Liver (tissue), 9 donors: Measurements from ENCODE around the gene EFHD2. TPM values are rescaled to one million over a fixed set of nuclear protein-coding genes. Genes with fewer than 3 reads are reported as not detected.

Experiments used
- DNase-seq: peaks from one replicate; pipeline ENCODE4 v3.0.0-alpha.2; 2017; ENCODE audit warnings: low spot score
- H3K27ac ChIP-seq, 2 donors: one replicate each; pipeline ENCODE4 v1.7.0; 2013; ENCODE audit warnings: inconsistent platforms in 2 of 2, low read length in 2 of 2, control low read depth in 1 of 2, low read depth in 1 of 2, mild to moderate bottlenecking in 1 of 2
- H3K27me3 ChIP-seq, 4 donors: one replicate each; pipeline versions ENCODE4 v1.6.1 to v1.7.0; 2013; ENCODE audit warnings: low read length in 3 of 4, inconsistent platforms in 1 of 4, mild to moderate bottlenecking in 1 of 4, moderate library complexity in 1 of 4; ENCODE audit not compliant: control insufficient read depth in 4 of 4, insufficient read depth in 4 of 4
- H3K36me3 ChIP-seq, 4 donors: one replicate each; pipeline versions ENCODE4 v1.6.1 to v1.7.0; 2013; ENCODE audit warnings: low read length in 3 of 4, mild to moderate bottlenecking in 3 of 4, low read depth in 1 of 4, moderate library complexity in 1 of 4; ENCODE audit not compliant: control insufficient read depth in 4 of 4, insufficient read depth in 3 of 4
- H3K4me1 ChIP-seq, 4 donors: one replicate each; pipeline versions ENCODE4 v1.6.1 to v1.7.0; 2013; ENCODE audit warnings: low read length in 3 of 4, mild to moderate bottlenecking in 3 of 4, moderate library complexity in 1 of 4; ENCODE audit not compliant: control insufficient read depth in 4 of 4, insufficient read depth in 4 of 4
- H3K4me3 ChIP-seq, 3 donors: one replicate each; pipeline versions ENCODE4 v1.6.1 to v1.7.0; 2013; ENCODE audit warnings: low read length in 3 of 3, control low read depth in 1 of 3, low read depth in 1 of 3, mild to moderate bottlenecking in 1 of 3
- H3K9ac ChIP-seq, 2 donors: one replicate each; pipeline ENCODE4 v1.7.0; 2013; ENCODE audit warnings: low read length in 2 of 2, mild to moderate bottlenecking in 2 of 2, moderate library complexity in 2 of 2, control low read depth in 1 of 2, low read depth in 1 of 2
- H3K9me3 ChIP-seq, 4 donors: one replicate each; pipeline versions ENCODE4 v1.6.1 to v1.7.0; 2013; ENCODE audit warnings: low read length in 3 of 4; ENCODE audit not compliant: control insufficient read depth in 4 of 4
- ATF3 ChIP-seq: IDR thresholded peaks from 2 replicates; pipeline ENCODE4 v1.6.1; 2016; ENCODE audit warnings: antibody characterized with exemption
- CTCF ChIP-seq: fragments of 150-350 bp; IDR thresholded peaks from 2 replicates; pipeline ENCODE4 v1.5.1; 2017; ENCODE audit warnings: improper control_type of control experiment, low read depth, low read length; ENCODE audit not compliant: missing input control
- EGR1 ChIP-seq, 2 donors: IDR thresholded peaks; 2 replicates each; pipeline ENCODE4 v1.6.1; 2016 to 2018; ENCODE audit warnings: antibody characterized with exemption in 2 of 2, low read depth in 2 of 2
- FOXA1 ChIP-seq: IDR thresholded peaks from 2 replicates; pipeline ENCODE4 v1.6.1; 2016; ENCODE audit warnings: antibody characterized with exemption
- FOXA2 ChIP-seq: IDR thresholded peaks from 2 replicates; pipeline ENCODE4 v1.6.1; 2016; ENCODE audit warnings: antibody characterized with exemption
- GABPA ChIP-seq, 2 donors: IDR thresholded peaks in 1 of 2; conservative IDR thresholded peaks in 1 of 2; 2 replicates each; pipeline ENCODE4 v1.6.1; 2016; ENCODE audit warnings: antibody characterized with exemption in 2 of 2, mild to moderate bottlenecking in 1 of 2, moderate library complexity in 1 of 2
- HNF4A ChIP-seq, 2 donors: conservative IDR thresholded peaks; 2 replicates each; pipeline ENCODE4 v1.6.1; 2016; ENCODE audit warnings: antibody characterized with exemption in 2 of 2, mild to moderate bottlenecking in 2 of 2
- HNF4G ChIP-seq: IDR thresholded peaks from 2 replicates; pipeline ENCODE4 v1.6.1; 2016; ENCODE audit warnings: antibody characterized with exemption
- JUND ChIP-seq, 2 donors: IDR thresholded peaks; 2 replicates each; pipeline ENCODE4 v1.6.1; 2016; ENCODE audit warnings: antibody characterized with exemption in 2 of 2
- MAX ChIP-seq: IDR thresholded peaks from 2 replicates; pipeline ENCODE4 v1.6.1; 2016; ENCODE audit warnings: antibody characterized with exemption
- NR2F2 ChIP-seq: IDR thresholded peaks from 2 replicates; pipeline ENCODE4 v1.6.1; 2016; ENCODE audit warnings: antibody characterized with exemption
- RAD21 ChIP-seq, 2 donors: IDR thresholded peaks; 2 replicates each; pipeline ENCODE4 v1.6.1; 2016; ENCODE audit warnings: antibody characterized with exemption in 2 of 2, mild to moderate bottlenecking in 2 of 2
- REST ChIP-seq: IDR thresholded peaks from 2 replicates; pipeline ENCODE4 v1.6.1; 2016; ENCODE audit warnings: antibody characterized with exemption, mild to moderate bottlenecking
- RXRA ChIP-seq, 2 donors: IDR thresholded peaks; 2 replicates each; pipeline ENCODE4 v1.6.1; 2017 to 2018; ENCODE audit warnings: antibody characterized with exemption in 2 of 2, mild to moderate bottlenecking in 1 of 2
- SP1 ChIP-seq: IDR thresholded peaks from 2 replicates; pipeline ENCODE4 v1.6.1; 2018; ENCODE audit warnings: antibody characterized with exemption, mild to moderate bottlenecking
- TAF1 ChIP-seq: conservative IDR thresholded peaks from 2 replicates; pipeline ENCODE4 v1.6.1; 2016; ENCODE audit warnings: antibody characterized with exemption, mild to moderate bottlenecking
- YY1 ChIP-seq: IDR thresholded peaks from 2 replicates; pipeline ENCODE4 v1.6.1; 2016; ENCODE audit warnings: antibody characterized with exemption, mild to moderate bottlenecking
- ZBTB33 ChIP-seq: IDR thresholded peaks from 2 replicates; pipeline ENCODE4 v1.6.1; 2016; ENCODE audit warnings: antibody characterized with exemption
- WGBS: extraction: QIAGEN DNeasy Blood & Tissue Kit; methylation state at CpG from one replicate; pipeline ENCODE4 v1.1.7; 2013; 5-methylcytosine and 5-hydroxymethylcytosine counted together
- polyA plus RNA-seq, 2 donors: library from polyadenylated mRNA; stranded (reverse) in 1 of 2; unstranded in 1 of 2; fragments of 200-250 nt in 1 of 2; fragments of >200 nt in 1 of 2; fragmentation: Nextera tagmentation in 1 of 2; extraction: Ambion mirVana in 1 of 2; gene quantifications; one replicate each; pipeline versions ENCODE4 v1.2.1 to v1.2.3, GENCODE V29; 2013 to 2015
- total RNA-seq, 2 donors: library from RNA; depleted of rRNA; stranded (reverse); fragments of >200 nt; gene quantifications; one replicate each; pipeline ENCODE4 v1.2.3, GENCODE V29; 2014
- donor health status: healthy.
- donor health status: healthy.
- donor health status: healthy.
- donor health status: healthy.
- donor health status: healthy.

Gene EFHD2
- total and polyA plus RNA-seq, 4 donors: 7.4 to 23.0 (median 11.7) TPM

GRCh38 chr1:15408890-15409387 lies 749 bp upstream of the EFHD2 start:
- H3K4me1 ChIP-seq: peaks cover 2 to 14% (median 6%) of the 10 kb centered on the region in 4 donors
- H3K9me3 ChIP-seq: no peaks in the 10 kb centered on the region
- H3K27ac ChIP-seq: no peak overlapping the region
- H3K9ac ChIP-seq: peak overlapping the region in 1 of 2 donors; percentile 28
- H3K4me3 ChIP-seq: peak overlapping the region in 2 of 3 donors; percentile 35 to 89
- H3K27me3 ChIP-seq: no peaks in the 10 kb centered on the region
- no peak for DNase-seq
- 46% methylated on average over 14 of the region's 14 CpGs for WGBS
- TF ChIP-seq REST: no peak
- no peak for TF ChIP-seq EGR1 (IDR thresholded peaks at IDR 0.05; ENCODE audit: low read depth in 2 of 2)
- no peak for TF ChIP-seq YY1
- no peak for TF ChIP-seq JUND (IDR thresholded peaks at IDR 0.05)
- no peak for TF ChIP-seq FOXA1
- no peak for TF ChIP-seq ATF3
- no peak for TF ChIP-seq FOXA2
- TF ChIP-seq TAF1: no peak
- H3K36me3 ChIP-seq: no peaks in the 10 kb centered on the region

- H3K4me1 ChIP-seq: peaks cover 2 to 14% (median 6%) of the 10 kb centered on the region in 4 donors
- DNase-seq: no peak
- WGBS: 5% methylated on average over 53 of the region's 53 CpGs
These were observed 665 bp downstream of the EFHD2 start for GRCh38 chr1:15410223-15410883.

More at GRCh38 chr1:15410223-15410883, 665 bp downstream of the EFHD2 start:
- Histone ChIP-seq H3K4me3 (peak overlapping the region; percentile 63 to 89 (median 71)), H3K9me3 (no peaks in the 10 kb centered on the region), H3K9ac (peak overlapping the region; percentile 50 to 64), H3K27me3 (no peaks in the 10 kb centered on the region), H3K27ac (peak overlapping the region; percentile 39 to 48), H3K36me3 (no peaks in the 10 kb centered on the region)
- no peak for TF ChIP-seq HNF4A (conservative IDR thresholded peaks at IDR 0.05)
- TF ChIP-seq ATF3: no peak
- no peak for TF ChIP-seq YY1
- no peak for TF ChIP-seq SP1
- TF ChIP-seq TAF1: no peak
- no peak for TF ChIP-seq FOXA2
- TF ChIP-seq RAD21 (IDR thresholded peaks at IDR 0.05): no peak
- no peak for TF ChIP-seq FOXA1
- TF ChIP-seq CTCF: no peak
- TF ChIP-seq REST: no peak
- no peak for TF ChIP-seq MAX
- TF ChIP-seq RXRA (IDR thresholded peaks at IDR 0.05): no peak
- no peak for TF ChIP-seq JUND (IDR thresholded peaks at IDR 0.05)
- no peak for TF ChIP-seq EGR1 (IDR thresholded peaks at IDR 0.05; ENCODE audit: low read depth in 2 of 2)
- TF ChIP-seq ZBTB33: no peak
- TF ChIP-seq HNF4G: no peak
- no peak for TF ChIP-seq NR2F2
- no peak for TF ChIP-seq GABPA (IDR thresholded peaks at IDR 0.05 in 1 of 2, conservative IDR thresholded peaks at IDR 0.05 in 1 of 2)
